ENCODE data around the gene MOBP.

DNA sequence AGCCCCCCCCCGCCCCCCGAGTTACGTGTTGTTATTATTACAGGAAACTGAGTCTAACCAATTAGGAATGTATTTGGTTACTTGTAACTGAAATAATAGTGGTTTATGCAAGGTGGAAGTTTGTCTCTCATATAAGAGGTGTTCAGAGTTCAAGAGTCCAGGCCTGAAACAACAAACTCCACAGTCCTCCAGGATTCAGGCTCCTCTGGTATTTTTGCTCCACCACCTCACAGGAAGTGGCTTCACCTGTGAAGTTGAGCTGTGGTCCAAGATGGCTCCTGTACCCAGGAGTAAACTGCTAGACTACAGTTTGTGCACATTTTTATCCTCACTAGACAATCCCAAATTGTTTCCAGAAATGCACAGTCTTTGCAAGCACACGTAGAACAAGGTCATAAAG lies 27.3 kb downstream of the MOBP start:
- TF ChIP-seq, protein P1, sequence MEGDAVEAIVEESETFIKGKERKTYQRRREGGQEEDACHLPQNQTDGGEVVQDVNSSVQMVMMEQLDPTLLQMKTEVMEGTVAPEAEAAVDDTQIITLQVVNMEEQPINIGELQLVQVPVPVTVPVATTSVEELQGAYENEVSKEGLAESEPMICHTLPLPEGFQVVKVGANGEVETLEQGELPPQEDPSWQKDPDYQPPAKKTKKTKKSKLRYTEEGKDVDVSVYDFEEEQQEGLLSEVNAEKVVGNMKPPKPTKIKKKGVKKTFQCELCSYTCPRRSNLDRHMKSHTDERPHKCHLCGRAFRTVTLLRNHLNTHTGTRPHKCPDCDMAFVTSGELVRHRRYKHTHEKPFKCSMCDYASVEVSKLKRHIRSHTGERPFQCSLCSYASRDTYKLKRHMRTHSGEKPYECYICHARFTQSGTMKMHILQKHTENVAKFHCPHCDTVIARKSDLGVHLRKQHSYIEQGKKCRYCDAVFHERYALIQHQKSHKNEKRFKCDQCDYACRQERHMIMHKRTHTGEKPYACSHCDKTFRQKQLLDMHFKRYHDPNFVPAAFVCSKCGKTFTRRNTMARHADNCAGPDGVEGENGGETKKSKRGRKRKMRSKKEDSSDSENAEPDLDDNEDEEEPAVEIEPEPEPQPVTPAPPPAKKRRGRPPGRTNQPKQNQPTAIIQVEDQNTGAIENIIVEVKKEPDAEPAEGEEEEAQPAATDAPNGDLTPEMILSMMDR (conservative IDR thresholded peaks at IDR 0.05; ENCODE audit: low read depth in 2 of 2) = no peak
- TF ChIP-seq POLR2AphosphoS5 (IDR thresholded peaks at IDR 0.05; ENCODE audit: low read depth) = no peak
- TF ChIP-seq, protein P2, sequence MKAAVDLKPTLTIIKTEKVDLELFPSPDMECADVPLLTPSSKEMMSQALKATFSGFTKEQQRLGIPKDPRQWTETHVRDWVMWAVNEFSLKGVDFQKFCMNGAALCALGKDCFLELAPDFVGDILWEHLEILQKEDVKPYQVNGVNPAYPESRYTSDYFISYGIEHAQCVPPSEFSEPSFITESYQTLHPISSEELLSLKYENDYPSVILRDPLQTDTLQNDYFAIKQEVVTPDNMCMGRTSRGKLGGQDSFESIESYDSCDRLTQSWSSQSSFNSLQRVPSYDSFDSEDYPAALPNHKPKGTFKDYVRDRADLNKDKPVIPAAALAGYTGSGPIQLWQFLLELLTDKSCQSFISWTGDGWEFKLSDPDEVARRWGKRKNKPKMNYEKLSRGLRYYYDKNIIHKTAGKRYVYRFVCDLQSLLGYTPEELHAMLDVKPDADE (IDR thresholded peaks at IDR 0.05) = no peak
- TF ChIP-seq, protein P3, sequence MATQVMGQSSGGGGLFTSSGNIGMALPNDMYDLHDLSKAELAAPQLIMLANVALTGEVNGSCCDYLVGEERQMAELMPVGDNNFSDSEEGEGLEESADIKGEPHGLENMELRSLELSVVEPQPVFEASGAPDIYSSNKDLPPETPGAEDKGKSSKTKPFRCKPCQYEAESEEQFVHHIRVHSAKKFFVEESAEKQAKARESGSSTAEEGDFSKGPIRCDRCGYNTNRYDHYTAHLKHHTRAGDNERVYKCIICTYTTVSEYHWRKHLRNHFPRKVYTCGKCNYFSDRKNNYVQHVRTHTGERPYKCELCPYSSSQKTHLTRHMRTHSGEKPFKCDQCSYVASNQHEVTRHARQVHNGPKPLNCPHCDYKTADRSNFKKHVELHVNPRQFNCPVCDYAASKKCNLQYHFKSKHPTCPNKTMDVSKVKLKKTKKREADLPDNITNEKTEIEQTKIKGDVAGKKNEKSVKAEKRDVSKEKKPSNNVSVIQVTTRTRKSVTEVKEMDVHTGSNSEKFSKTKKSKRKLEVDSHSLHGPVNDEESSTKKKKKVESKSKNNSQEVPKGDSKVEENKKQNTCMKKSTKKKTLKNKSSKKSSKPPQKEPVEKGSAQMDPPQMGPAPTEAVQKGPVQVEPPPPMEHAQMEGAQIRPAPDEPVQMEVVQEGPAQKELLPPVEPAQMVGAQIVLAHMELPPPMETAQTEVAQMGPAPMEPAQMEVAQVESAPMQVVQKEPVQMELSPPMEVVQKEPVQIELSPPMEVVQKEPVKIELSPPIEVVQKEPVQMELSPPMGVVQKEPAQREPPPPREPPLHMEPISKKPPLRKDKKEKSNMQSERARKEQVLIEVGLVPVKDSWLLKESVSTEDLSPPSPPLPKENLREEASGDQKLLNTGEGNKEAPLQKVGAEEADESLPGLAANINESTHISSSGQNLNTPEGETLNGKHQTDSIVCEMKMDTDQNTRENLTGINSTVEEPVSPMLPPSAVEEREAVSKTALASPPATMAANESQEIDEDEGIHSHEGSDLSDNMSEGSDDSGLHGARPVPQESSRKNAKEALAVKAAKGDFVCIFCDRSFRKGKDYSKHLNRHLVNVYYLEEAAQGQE (IDR thresholded peaks at IDR 0.05; ENCODE audit: unreplicated experiment) = no peak
- TF ChIP-seq EZH2phosphoT487 (IDR thresholded peaks at IDR 0.05; ENCODE audit: unreplicated experiment) = no peak
- no peak for TF ChIP-seq EZH2 (IDR thresholded peaks at IDR 0.05; ENCODE audit: low read depth, unreplicated experiment)
- TF ChIP-seq NANOG (IDR thresholded peaks at IDR 0.05; ENCODE audit: borderline replicate concordance) = no peak
- no peak for TF ChIP-seq CREB1 (CRISPR knock-in tag; IDR thresholded peaks at IDR 0.05; ENCODE audit: low read depth)
